Body of pancreas (tissue), 4 donors: ENCODE results near the gene GPRC5C.

ENCODE experiments used
- CTCF ChIP-seq, 7 experiments: fragments of 450-650 bp in 4 of 7; fragments of 200-600 bp in 3 of 7; sonication (generic) in 3 of 7; IDR thresholded peaks; one replicate each; pipeline ENCODE4 v1.5.1; 2016 to 2019; ENCODE audit warnings: antibody characterized with exemption in 7 of 7
- POLR2A ChIP-seq, 3 donors: fragments of 450-650 bp; IDR thresholded peaks; one replicate each; pipeline ENCODE4 v1.6.1; 2016; ENCODE audit warnings: antibody characterized with exemption in 3 of 3, mild to moderate bottlenecking in 2 of 3

GRCh38 chr17:74450925-74451403 lies 19.1 kb downstream of the GPRC5C start:
- no peak for TF ChIP-seq CTCF (IDR thresholded peaks at IDR 0.05)
- TF ChIP-seq POLR2A (IDR thresholded peaks at IDR 0.05): no peak
